PC-3 (cell line): ENCODE measurements around the gene PRDM1. TPM values are rescaled to one million over a fixed set of nuclear protein-coding genes. Genes with fewer than 3 reads are reported as not detected.

Experiments used
- ATAC-seq: fragments of 200-7000 bp; cut with Tn5 transposase; 2 replicates; pipeline ENCODE4 v1.9.1; 2020; ENCODE audit warnings: mild to moderate bottlenecking, moderate library complexity
- BruUV-seq: library from RNA; stranded (reverse); fragments of 400-500 nt; replicated peaks from 2 replicates; lab custom pipeline; 2021; lab: Mats Ljungman, UMichigan
- CTCF ChIA-PET: fragments of 300-600 bp; sonication (Branson Sonifier 250); formaldehyde crosslinking; loops from one replicate; lab custom pipeline; 2022; ENCODE audit warnings: antibody characterized with exemption; lab: Charles Lee
- POLR2A ChIA-PET: fragments of 300-600 bp; sonication (Branson Sonifier 250); formaldehyde crosslinking; loops from one replicate; lab custom pipeline; 2022; ENCODE audit warnings: antibody characterized with exemption; ENCODE audit not compliant: unreplicated experiment; lab: Charles Lee
- DNase-seq: peaks from one replicate; pipeline ENCODE4 v3.0.0-alpha.2; 2015
- H2AFZ ChIP-seq: fragments of 300-600 bp; sonication (generic); 2 replicates; pipeline ENCODE4 v1.6.0; 2016; ENCODE audit warnings: antibody characterized with exemption, low read length
- H3F3A ChIP-seq: fragments of 300-600 bp; sonication (generic); one replicate; pipeline ENCODE4 v1.6.0; 2017; ENCODE audit warnings: antibody characterized with exemption, low read length, control low read depth, mild to moderate bottlenecking; ENCODE audit not compliant: unreplicated experiment
- H3K27ac ChIP-seq: fragments of 300-600 bp; sonication (generic); 2 replicates; pipeline ENCODE4 v1.5.1; 2016; ENCODE audit warnings: mild to moderate bottlenecking, low read length
- H3K27me3 ChIP-seq: fragments of 300-600 bp; sonication (generic); 2 replicates; pipeline ENCODE4 v1.6.1; 2016; ENCODE audit warnings: low read length, mixed read lengths
- H3K36me3 ChIP-seq: fragments of 300-600 bp; sonication (generic); 2 replicates; pipeline ENCODE4 v1.6.1; 2016; ENCODE audit warnings: low read depth, mixed run types, low read length, mixed read lengths
- H3K4me1 ChIP-seq: fragments of 300-600 bp; sonication (generic); 2 replicates; pipeline ENCODE4 v1.5.1; 2016; ENCODE audit warnings: low read length; ENCODE audit not compliant: insufficient read depth
- H3K4me2 ChIP-seq: fragments of 300-600 bp; sonication (generic); 2 replicates; pipeline ENCODE4 v1.6.0; 2016; ENCODE audit warnings: low read length
- H3K4me3 ChIP-seq: fragments of 300-600 bp; sonication (generic); 2 replicates; pipeline ENCODE4 v1.5.1; 2016; ENCODE audit warnings: mild to moderate bottlenecking, low read length, mixed read lengths
- H3K79me2 ChIP-seq: fragments of 300-600 bp; sonication (generic); 2 replicates; pipeline ENCODE4 v1.6.1; 2017; ENCODE audit warnings: low read length, mixed read lengths
- H3K9ac ChIP-seq: fragments of 300-600 bp; sonication (generic); 2 replicates; pipeline ENCODE4 v1.6.0; 2016; ENCODE audit warnings: mild to moderate bottlenecking, low read length
- H3K9me2 ChIP-seq: fragments of 300-600 bp; sonication (generic); replicated peaks from 2 replicates; pipeline ENCODE4 v1.6.1; 2016; ENCODE audit warnings: mixed run types, low read length, mixed read lengths
- H3K9me3 ChIP-seq: fragments of 300-600 bp; sonication (generic); 2 replicates; pipeline ENCODE4 v1.6.1; 2016; ENCODE audit warnings: low read length, mixed read lengths
- H4K20me1 ChIP-seq: fragments of 300-600 bp; sonication (generic); 2 replicates; pipeline ENCODE4 v1.6.1; 2016; ENCODE audit warnings: low read length, mixed read lengths
- CTCF ChIP-seq: fragments of 300-600 bp; sonication (generic); conservative IDR thresholded peaks from 2 replicates; pipeline ENCODE4 v1.5.1; 2017; ENCODE audit warnings: antibody characterized with exemption, low read depth, mild to moderate bottlenecking, low read length
- EZH2 ChIP-seq: fragments of 300-600 bp; sonication (generic); IDR thresholded peaks from one replicate; pipeline ENCODE4 v1.6.1; 2017; ENCODE audit warnings: antibody characterized with exemption, mild to moderate bottlenecking, low read length; ENCODE audit not compliant: unreplicated experiment
- EZH2phosphoT487 ChIP-seq: fragments of 300-600 bp; sonication (generic); IDR thresholded peaks from 2 replicates; pipeline ENCODE4 v1.6.1; 2018; ENCODE audit warnings: mild to moderate bottlenecking, antibody characterized with exemption, low read length, borderline replicate concordance
- intact Hi-C: fragments of 100-400 bp; cut with micrococcal nuclease; formaldehyde crosslinking; loops from 2 replicates; pipeline ENCODE4 v1.9.0; 2023
- total RNA-seq: library from RNA; depleted of rRNA; stranded (reverse); fragments of >200 nt; gene quantifications from 2 replicates; pipeline ENCODE4 v1.2.3, GENCODE V29; 2014

Gene PRDM1
- total RNA-seq, 1 experiment from 2014 or later = 2.0 TPM

GRCh38 chr6:106059331-106059730, 26.8 kb upstream of the PRDM1 start:
- H3K9me3 ChIP-seq = no peaks in the 10 kb centered on the region
- H3K27me3 ChIP-seq = no peaks in the 10 kb centered on the region
- intact Hi-C loops = no loop called here
- H3K36me3 ChIP-seq = no peaks in the 10 kb centered on the region
- ChIA-PET CTCF (no interaction called here), POLR2A (no interaction called here)
- no peak overlapping the region for H3K4me3 ChIP-seq
- H3K4me2 ChIP-seq = no peak overlapping the region
- H3K79me2 ChIP-seq = no peaks in the 10 kb centered on the region
- H3K27ac ChIP-seq = no peak overlapping the region
- TF ChIP-seq CTCF (no peak), EZH2 (no peak), EZH2phosphoT487 (no peak)
- H4K20me1 ChIP-seq = no peaks in the 10 kb centered on the region
- no peaks in the 10 kb centered on the region for H3F3A ChIP-seq
- H3K9ac ChIP-seq = no peak overlapping the region
- ATAC-seq (no peak), DNase-seq (no peak)
- no TSS peak for BruUV-seq
- H2AFZ ChIP-seq = no peak overlapping the region
- no peaks in the 10 kb centered on the region for H3K9me2 ChIP-seq
- peaks cover 14% of the 10 kb centered on the region for H3K4me1 ChIP-seq

- Histone ChIP-seq H3K4me3 (no peak overlapping the region), H3K79me2 (no peaks in the 10 kb centered on the region), H3K4me1 (peaks cover 18% of the 10 kb centered on the region), H3K9me3 (no peaks in the 10 kb centered on the region), H4K20me1 (no peaks in the 10 kb centered on the region), H3F3A (no peaks in the 10 kb centered on the region), H3K27me3 (no peaks in the 10 kb centered on the region), H2AFZ (no peak overlapping the region), H3K36me3 (no peaks in the 10 kb centered on the region), H3K27ac (no peak overlapping the region), H3K9ac (no peak overlapping the region), H3K9me2 (no peaks in the 10 kb centered on the region), H3K4me2 (no peak overlapping the region)
- POLR2A ChIA-PET = no interaction called here
- no peak for DNase-seq
- BruUV-seq = no TSS peak
- CTCF ChIA-PET = no interaction called here
- TF ChIP-seq CTCF = no peak
- no peak for TF ChIP-seq EZH2phosphoT487
- no peak for TF ChIP-seq EZH2
- intact Hi-C loops = no loop called here
- ATAC-seq = no peak
These were observed 26.0 kb upstream of the PRDM1 start for GRCh38 chr6:106060167-106060566.

- ATAC-seq = peak; percentile 29
- Histone ChIP-seq H3K27ac (0 out of 2 replicates have a peak overlapping the region, but pooled peaks have one; percentile 23), H3K4me2 (no peak overlapping the region)
These were observed 22.7 kb upstream of the PRDM1 start for GRCh38 chr6:106063448-106063850.

More at GRCh38 chr6:106063448-106063850, 22.7 kb upstream of the PRDM1 start:
- no peak overlapping the region for H2AFZ ChIP-seq
- no peaks in the 10 kb centered on the region for H3K79me2 ChIP-seq
- TF ChIP-seq EZH2 = no peak
- TF ChIP-seq EZH2phosphoT487 = no peak
- no peak for TF ChIP-seq CTCF
- ChIA-PET CTCF (interaction anchor here (0.5 kb wide), 1 partner anchor 580 kb away, joined by 3 read pairs; no protein-coding TSS in a partner anchor), POLR2A (interaction anchor here (0.6 to 0.7 kb wide), 2 partner anchors 23 to 200 kb away, joined by 4 to 14 read pairs; partner anchors contain the start of gene PRDM1)
- no TSS peak for BruUV-seq
- H3F3A ChIP-seq = no peaks in the 10 kb centered on the region
- H3K4me3 ChIP-seq = no peak overlapping the region
- no peaks in the 10 kb centered on the region for H3K9me2 ChIP-seq
- intact Hi-C loops = no loop called here
- no peaks in the 10 kb centered on the region for H3K27me3 ChIP-seq
- no peaks in the 10 kb centered on the region for H3K9me3 ChIP-seq
- no peaks in the 10 kb centered on the region for H3K36me3 ChIP-seq
- peaks cover 18% of the 10 kb centered on the region for H3K4me1 ChIP-seq
- H3K9ac ChIP-seq = no peak overlapping the region
- no peaks in the 10 kb centered on the region for H4K20me1 ChIP-seq
- peak; percentile 54 for DNase-seq
